Naive thymus-derived CD4-positive, alpha-beta T cell (primary cell): Measurements from ENCODE around the gene B3GNT4. TPM values are rescaled to one million over a fixed set of nuclear protein-coding genes. Genes with fewer than 3 reads are reported as not detected.

Source experiments
- ATAC-seq: fragments of 150-1000 bp; cut with Tn5 transposase; 2 replicates; pipeline ENCODE4 v1.10.0; 2021; ENCODE audit warnings: mild to moderate bottlenecking, moderate library complexity
- CTCF ChIA-PET: fragments of 350-600 bp; sonication (Branson Sonifier 250); formaldehyde crosslinking; loops from one replicate; lab custom pipeline; 2021; ENCODE audit warnings: antibody characterized with exemption; lab: Charles Lee
- POLR2A ChIA-PET: fragments of 350-600 bp; sonication (Branson Sonifier 250); formaldehyde crosslinking; loops from one replicate; lab custom pipeline; 2021; ENCODE audit warnings: antibody characterized with exemption, inconsistent platforms; lab: Charles Lee
- DNase-seq, 9 donors: peaks; one replicate each; pipeline versions ENCODE4 v3.0.0 to v3.0.0-alpha.2; 2020 to 2022; ENCODE audit warnings: mixed read lengths in 1 of 9
- H3K27ac ChIP-seq: one replicate; pipeline ENCODE4 v1.7.0; 2013; ENCODE audit warnings: mild to moderate bottlenecking, low read depth, low read length, moderate library complexity
- H3K27me3 ChIP-seq, 2 donors: one replicate each; pipeline ENCODE4 v1.7.0; 2013; ENCODE audit warnings: low read length in 2 of 2, mild to moderate bottlenecking in 2 of 2, moderate library complexity in 2 of 2; ENCODE audit not compliant: control insufficient read depth in 2 of 2, insufficient read depth in 2 of 2
- H3K36me3 ChIP-seq, 3 experiments: 1 replicate in 2 of 3; 2 replicates in 1 of 3; pipeline ENCODE4 v1.7.0; 2013; ENCODE audit warnings: low read length in 3 of 3, mild to moderate bottlenecking in 3 of 3, moderate library complexity in 1 of 3; ENCODE audit not compliant: insufficient read depth in 3 of 3, control insufficient read depth in 2 of 3
- H3K4me1 ChIP-seq, 2 donors: one replicate each; pipeline ENCODE4 v1.7.0; 2013; ENCODE audit warnings: low read length in 2 of 2, mild to moderate bottlenecking in 2 of 2, moderate library complexity in 1 of 2; ENCODE audit not compliant: control insufficient read depth in 2 of 2, insufficient read depth in 2 of 2
- H3K4me3 ChIP-seq: 2 replicates; pipeline ENCODE4 v1.7.0; 2013; ENCODE audit warnings: mild to moderate bottlenecking, low read length
- H3K9me3 ChIP-seq, 3 experiments: 1 replicate in 2 of 3; 2 replicates in 1 of 3; pipeline ENCODE4 v1.7.0; 2013; ENCODE audit warnings: low read length in 3 of 3; ENCODE audit not compliant: control insufficient read depth in 2 of 3
- H3K27ac Mint-ChIP-seq, 9 donors: one replicate each; pipeline ENCODE4 v1.8.0; 2020 to 2022; ENCODE audit warnings: mixed read lengths in 9 of 9, mild to moderate bottlenecking in 8 of 9, moderate library complexity in 5 of 9, inconsistent platforms in 2 of 9
- H3K27me3 Mint-ChIP-seq, 5 donors: one replicate each; pipeline ENCODE4 v1.8.0; 2021 to 2022; ENCODE audit warnings: mixed read lengths in 5 of 5, mild to moderate bottlenecking in 1 of 5
- H3K36me3 Mint-ChIP-seq, 5 donors: one replicate each; pipeline ENCODE4 v1.8.0; 2020 to 2022; ENCODE audit warnings: mixed read lengths in 5 of 5, mild to moderate bottlenecking in 3 of 5, inconsistent platforms in 1 of 5
- H3K4me1 Mint-ChIP-seq, 7 donors: one replicate each; pipeline ENCODE4 v1.8.0; 2020 to 2022; ENCODE audit warnings: mixed read lengths in 7 of 7, mild to moderate bottlenecking in 3 of 7, inconsistent platforms in 1 of 7
- H3K4me3 Mint-ChIP-seq, 10 donors: one replicate each; pipeline ENCODE4 v1.8.0; 2020 to 2022; ENCODE audit warnings: mild to moderate bottlenecking in 10 of 10, mixed read lengths in 10 of 10, moderate library complexity in 6 of 10, inconsistent platforms in 2 of 10
- H3K9me3 Mint-ChIP-seq, 11 donors: one replicate each; pipeline ENCODE4 v1.8.0; 2020 to 2022; ENCODE audit warnings: mixed read lengths in 11 of 11, mild to moderate bottlenecking in 4 of 11, inconsistent platforms in 1 of 11, moderate library complexity in 1 of 11
- intact Hi-C, 2 donors: fragments of 100-400 bp; cut with micrococcal nuclease; formaldehyde crosslinking; loops; one replicate each; pipeline ENCODE4 v1.15.1; 2023
- polyA plus RNA-seq, 2 donors: library from polyadenylated mRNA; unstranded; fragments of 300-500 nt; fragmentation: Illumina TruSeq; gene quantifications; one replicate each; pipeline ENCODE4 v1.2.3, GENCODE V29; 2021
- total RNA-seq, 6 experiments: library from RNA in 5 of 6; stranded (reverse) in 5 of 6; gene quantifications; 1 replicate in 5 of 6; 2 replicates in 1 of 6; pipeline ENCODE4 v1.2.3 and lab custom pipeline; 2021 to 2026

Gene B3GNT4
- total RNA-seq: 1 to 10 TPM in 1 of 5 experiments, under 1 TPM in 2, not detected in 2; 0.54 to 1.1 (median 0.70) TPM
- under 1 TPM; 0.15 to 0.34 TPM for polyA plus RNA-seq
- total RNA-seq (lab: John Stamatoyannopoulos, UW): not detected

DNA sequence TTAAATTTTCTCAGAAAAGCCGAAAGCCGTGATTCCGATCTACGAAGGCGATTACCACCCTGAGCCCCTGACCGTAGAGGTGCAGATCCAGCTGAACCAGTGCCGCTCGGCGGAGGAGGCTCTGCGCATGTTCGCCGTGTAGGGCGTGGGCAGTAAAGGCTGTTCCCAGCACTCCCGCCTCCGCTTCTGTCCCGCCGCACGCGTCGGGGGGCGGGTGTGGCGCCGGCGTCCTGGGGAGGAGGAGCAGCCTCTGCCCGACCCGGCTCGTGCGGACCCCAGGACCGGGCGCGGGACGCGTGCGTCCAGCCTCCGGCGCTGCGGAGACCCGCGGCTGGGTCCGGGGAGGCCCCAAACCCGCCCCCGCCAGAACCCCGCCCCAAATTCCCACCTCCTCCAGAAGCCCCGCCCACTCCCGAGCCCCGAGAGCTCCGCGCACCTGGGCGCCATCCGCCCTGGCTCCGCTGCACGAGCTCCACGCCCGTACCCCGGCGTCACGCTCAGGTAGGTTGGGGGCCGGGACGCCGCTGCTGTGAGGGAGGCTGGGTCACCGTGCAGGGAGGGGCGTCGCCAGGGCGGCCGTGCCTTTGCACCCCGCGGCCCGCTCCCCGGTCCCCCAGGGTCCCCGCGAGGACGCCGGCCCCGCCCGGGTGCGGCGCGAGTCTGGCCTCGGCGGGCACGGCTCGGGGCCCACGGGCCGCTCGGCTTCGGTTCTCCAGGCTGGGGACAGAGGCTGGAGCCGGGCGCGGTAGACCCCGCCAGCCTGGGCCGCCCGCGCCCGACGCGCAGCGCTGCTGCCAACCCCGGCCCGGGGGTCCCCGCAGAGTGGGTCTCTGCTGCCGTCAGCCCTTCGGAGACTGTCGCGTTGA is at the start of gene B3GNT4:
Gene B3GNT4 (plus strand): TSS at position 409 of the 866 bp plus-strand sequence. CDS start 910 bp downstream, outside the sequence.
- H3K27me3 ChIP-seq: peaks cover 0 to 3% of the 10 kb centered on the region in 2 donors
- CTCF ChIA-PET: interaction anchor here (0.7 kb wide), 1 partner anchor 149 kb away, joined by 3 read pairs; no protein-coding TSS in a partner anchor
- DNase-seq (peak; percentile 50 to 75 (median 67)), ATAC-seq (peak; percentile 79)
- POLR2A ChIA-PET: interaction anchor here (0.7 to 2.0 kb wide), 4 partner anchors 13 to 22 kb away, joined by 3 to 6 read pairs (median 4); partner anchors contain the start of gene DIABLO
- H3K27ac ChIP-seq: no peak within 1 kb of the TSS
- Mint-ChIP-seq H3K36me3 (peaks cover 0 to 14% (median 2%) of the 10 kb centered on the region in 5 donors), H3K4me1 (peaks cover 5 to 17% (median 14%) of the 10 kb centered on the region in 7 donors), H3K27ac (peak within 1 kb of the TSS in 5 of 9 donors; percentile 44 to 77 (median 46)), H3K4me3 (peak within 1 kb of the TSS; percentile 79 to 87 (median 82)), H3K27me3 (peaks cover 0 to 35% (median 0%) of the 10 kb centered on the region in 5 donors), H3K9me3 (no peaks in the 10 kb centered on the region)
- H3K36me3 ChIP-seq: peaks cover 0 to 19% (median 5%) of the 10 kb centered on the region in 3 experiments
- H3K9me3 ChIP-seq: no peaks in the 10 kb centered on the region
- intact Hi-C loops: loop anchor here (1.0 to 2.0 kb wide), 2 partner anchors 23 to 63 kb away; partner anchors contain the start of genes VPS33A (in 2 of the 2) and DIABLO (in 1 of the 2)
- H3K4me3 ChIP-seq: peak within 1 kb of the TSS; percentile 68
- H3K4me1 ChIP-seq: peaks cover 6 to 10% of the 10 kb centered on the region in 2 donors

DNA sequence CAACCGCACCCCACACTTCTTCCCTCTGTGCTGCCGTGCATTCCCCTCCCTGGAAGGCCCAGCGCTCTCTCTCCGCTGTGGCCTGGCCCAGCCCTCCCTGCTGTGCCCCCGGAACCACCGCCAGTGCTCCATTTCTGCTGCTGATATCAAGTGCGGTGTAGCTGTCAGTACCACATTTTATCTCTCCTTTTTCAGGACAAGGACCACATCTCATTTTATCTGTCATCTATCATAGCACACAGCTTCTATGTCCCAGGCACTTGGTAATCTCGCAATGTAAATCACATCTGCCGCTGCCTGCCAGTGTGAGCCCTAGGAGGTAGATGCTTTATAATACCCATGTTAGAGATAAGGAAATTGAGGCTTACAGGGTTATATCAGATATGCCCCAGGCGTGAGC is 47.8 kb upstream of the B3GNT4 start:
- no peak overlapping the region for H3K27ac Mint-ChIP-seq
- no peaks in the 10 kb centered on the region for H3K36me3 ChIP-seq
- peaks cover 0 to 8% (median 0%) of the 10 kb centered on the region in 5 donors for H3K36me3 Mint-ChIP-seq
- intact Hi-C loops: no loop called here
- no peaks in the 10 kb centered on the region for H3K27me3 ChIP-seq
- peaks cover 0 to 6% (median 0%) of the 10 kb centered on the region in 7 donors for H3K4me1 Mint-ChIP-seq
- no peaks in the 10 kb centered on the region for H3K9me3 ChIP-seq
- no peak overlapping the region for H3K27ac ChIP-seq
- no peak overlapping the region for H3K4me3 ChIP-seq
- peaks cover 0 to 5% (median 0%) of the 10 kb centered on the region in 5 donors for H3K27me3 Mint-ChIP-seq
- no peaks in the 10 kb centered on the region for H3K9me3 Mint-ChIP-seq
- ChIA-PET POLR2A (no interaction called here), CTCF (no interaction called here)
- no peak for ATAC-seq
- no peaks in the 10 kb centered on the region for H3K4me1 ChIP-seq
- no peak overlapping the region for H3K4me3 Mint-ChIP-seq
- no peak for DNase-seq

DNA sequence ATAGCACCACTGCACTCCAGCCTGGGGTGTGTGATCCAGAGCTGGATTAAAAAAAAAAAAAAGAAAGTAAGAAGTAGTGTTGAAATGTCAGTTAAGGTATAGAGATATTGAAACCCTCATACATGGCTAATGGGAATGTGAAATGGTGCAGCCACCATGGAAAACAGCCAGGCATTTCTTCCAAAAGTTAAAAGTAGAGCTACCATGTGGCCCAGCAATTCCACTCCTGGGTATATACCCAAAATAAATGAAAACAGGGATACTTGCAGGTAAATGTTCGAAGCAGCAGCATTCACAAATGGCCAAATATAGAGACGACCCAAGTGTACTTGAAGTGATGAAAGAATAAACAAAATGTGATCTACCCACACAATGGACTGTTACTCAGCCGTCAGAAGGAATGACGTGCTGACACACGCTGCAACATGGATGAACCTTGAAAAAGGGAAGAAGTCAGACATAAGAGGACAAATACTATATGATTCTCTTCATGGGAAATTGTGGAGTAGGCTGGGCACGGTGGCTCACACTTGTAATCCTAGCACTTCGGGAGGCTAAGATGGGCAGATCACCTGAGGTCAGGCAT is 44.7 kb upstream of the B3GNT4 start:
- Mint-ChIP-seq H3K36me3 (peaks cover 0 to 8% (median 0%) of the 10 kb centered on the region in 5 donors), H3K27me3 (peaks cover 0 to 3% (median 0%) of the 10 kb centered on the region in 5 donors), H3K9me3 (no peaks in the 10 kb centered on the region), H3K27ac (no peak overlapping the region), H3K4me3 (no peak overlapping the region), H3K4me1 (peaks cover 0 to 11% (median 0%) of the 10 kb centered on the region in 7 donors)
- H3K27me3 ChIP-seq: no peaks in the 10 kb centered on the region
- H3K4me1 ChIP-seq: peaks cover 0 to 13% of the 10 kb centered on the region in 2 donors
- H3K9me3 ChIP-seq: no peaks in the 10 kb centered on the region
- ATAC-seq: no peak
- DNase-seq: no peak
- H3K27ac ChIP-seq: no peak overlapping the region
- CTCF ChIA-PET: interaction anchor here (0.7 kb wide), 2 partner anchors 170 to 1150 kb away, joined by 3 to 5 read pairs; no protein-coding TSS in a partner anchor
- POLR2A ChIA-PET: interaction anchor here (0.5 to 0.7 kb wide), 3 partner anchors 60 to 753 kb away, joined by 3 read pairs; no protein-coding TSS in a partner anchor
- intact Hi-C loops: no loop called here
- no peak overlapping the region for H3K4me3 ChIP-seq
- no peaks in the 10 kb centered on the region for H3K36me3 ChIP-seq

DNA sequence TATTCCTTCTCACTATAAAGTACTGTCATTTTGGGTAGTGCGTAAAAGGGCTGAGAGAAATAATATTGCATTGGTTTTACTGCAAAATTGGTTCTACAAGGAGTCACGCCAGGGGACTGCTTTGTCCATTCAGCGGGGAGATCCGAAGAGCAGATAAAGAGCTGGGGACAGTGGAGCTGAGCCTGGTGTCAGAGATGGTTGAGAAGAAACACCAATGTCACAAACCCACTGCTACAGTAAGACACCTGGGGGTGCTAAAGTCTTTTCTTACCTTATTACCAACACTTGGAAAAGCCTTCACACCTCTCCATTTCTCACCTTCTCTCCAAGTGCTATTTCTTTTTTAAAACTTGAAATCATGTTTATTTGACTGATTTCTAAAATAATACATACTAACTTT is 43.6 kb upstream of the B3GNT4 start:
- H3K9me3 ChIP-seq: no peaks in the 10 kb centered on the region
- ChIA-PET CTCF (no interaction called here), POLR2A (no interaction called here)
- H3K4me3 ChIP-seq: no peak overlapping the region
- no peaks in the 10 kb centered on the region for H3K36me3 ChIP-seq
- peaks cover 0 to 3% (median 0%) of the 10 kb centered on the region in 5 donors for H3K27me3 Mint-ChIP-seq
- ATAC-seq: no peak
- H3K36me3 Mint-ChIP-seq: peaks cover 0 to 8% (median 0%) of the 10 kb centered on the region in 5 donors
- peaks cover 0 to 11% (median 0%) of the 10 kb centered on the region in 7 donors for H3K4me1 Mint-ChIP-seq
- H3K27ac Mint-ChIP-seq: no peak overlapping the region
- H3K27ac ChIP-seq: no peak overlapping the region
- peaks cover 0 to 13% of the 10 kb centered on the region in 2 donors for H3K4me1 ChIP-seq
- H3K9me3 Mint-ChIP-seq: no peaks in the 10 kb centered on the region
- H3K27me3 ChIP-seq: no peaks in the 10 kb centered on the region
- intact Hi-C loops: loop anchor here in 1 of 2 donors (2.0 kb wide), 1 partner anchor 31 kb away; no protein-coding TSS in a partner anchor
- no peak overlapping the region for H3K4me3 Mint-ChIP-seq
- DNase-seq: no peak

DNA sequence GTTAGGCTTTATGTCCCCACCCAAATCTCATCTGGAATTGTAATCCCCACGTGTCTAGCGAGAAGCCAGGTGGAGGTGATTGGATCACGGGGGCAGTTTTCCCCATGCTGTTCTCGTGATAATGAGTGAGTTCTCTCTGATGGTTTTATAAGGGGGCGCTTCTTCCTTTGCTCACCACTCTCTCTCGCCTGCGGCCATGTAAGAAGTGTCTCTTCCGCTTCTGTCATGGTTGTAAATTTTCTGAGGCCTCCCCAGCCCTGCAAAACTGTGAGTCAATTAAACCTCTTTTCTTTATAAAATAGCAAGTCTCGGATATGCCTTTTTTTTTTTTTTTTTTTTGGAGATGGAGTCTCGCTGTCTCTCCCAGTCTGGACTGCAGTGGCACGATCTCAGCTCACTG is 42.7 kb upstream of the B3GNT4 start:
- no peak overlapping the region for H3K4me3 Mint-ChIP-seq
- no peak for DNase-seq
- no peak overlapping the region for H3K27ac ChIP-seq
- peaks cover 0 to 3% (median 0%) of the 10 kb centered on the region in 5 donors for H3K27me3 Mint-ChIP-seq
- CTCF ChIA-PET: interaction anchor here (0.7 kb wide), 1 partner anchor 193 kb away, joined by 7 read pairs; no protein-coding TSS in a partner anchor
- ATAC-seq: no peak
- H3K27ac Mint-ChIP-seq: no peak overlapping the region
- POLR2A ChIA-PET: no interaction called here
- peaks cover 0 to 13% of the 10 kb centered on the region in 2 donors for H3K4me1 ChIP-seq
- peaks cover 0 to 10% (median 0%) of the 10 kb centered on the region in 7 donors for H3K4me1 Mint-ChIP-seq
- H3K36me3 Mint-ChIP-seq: peaks cover 0 to 4% (median 0%) of the 10 kb centered on the region in 5 donors
- no peaks in the 10 kb centered on the region for H3K36me3 ChIP-seq
- peaks cover 0 to 2% (median 0%) of the 10 kb centered on the region in 11 donors for H3K9me3 Mint-ChIP-seq
- H3K4me3 ChIP-seq: no peak overlapping the region
- intact Hi-C loops: loop anchor here in 1 of 2 donors (2.0 kb wide), 1 partner anchor 30 kb away; no protein-coding TSS in a partner anchor
- H3K9me3 ChIP-seq: no peaks in the 10 kb centered on the region
- no peaks in the 10 kb centered on the region for H3K27me3 ChIP-seq

DNA sequence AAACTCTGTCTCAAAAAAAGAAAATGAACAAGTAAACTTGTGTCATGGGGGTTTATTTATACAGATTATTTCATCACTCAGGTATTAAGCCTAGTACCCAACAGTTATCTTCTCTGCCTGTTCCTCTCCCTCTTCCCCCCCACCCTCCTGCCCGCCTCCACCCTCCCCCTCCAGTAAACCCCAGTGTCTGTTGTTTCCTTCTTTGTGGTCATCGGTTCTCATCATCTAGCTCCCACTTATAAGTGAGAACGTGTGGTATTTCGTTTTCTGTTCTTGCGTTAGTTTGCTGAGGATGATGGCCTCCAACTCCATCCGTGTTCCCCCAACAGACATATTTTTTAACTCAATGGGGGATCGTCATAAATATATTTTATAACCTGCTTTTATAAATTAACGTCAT is 41.8 kb upstream of the B3GNT4 start:
- H3K27me3 Mint-ChIP-seq: peaks cover 0 to 3% (median 0%) of the 10 kb centered on the region in 5 donors
- intact Hi-C loops: loop anchor here in 1 of 2 donors (2.0 kb wide), 1 partner anchor 29 kb away; no protein-coding TSS in a partner anchor

More for the DNA sequence above, 41.8 kb upstream of the B3GNT4 start:
- Histone ChIP-seq H3K4me3 (no peak overlapping the region), H3K27me3 (no peaks in the 10 kb centered on the region), H3K9me3 (no peaks in the 10 kb centered on the region), H3K4me1 (peaks cover 0 to 13% of the 10 kb centered on the region in 2 donors), H3K36me3 (no peaks in the 10 kb centered on the region), H3K27ac (no peak overlapping the region)
- H3K9me3 Mint-ChIP-seq: peaks cover 0 to 2% (median 0%) of the 10 kb centered on the region in 11 donors
- H3K27ac Mint-ChIP-seq: no peak overlapping the region
- no peaks in the 10 kb centered on the region for H3K36me3 Mint-ChIP-seq
- no peak overlapping the region for H3K4me3 Mint-ChIP-seq
- peak; percentile 45 for ATAC-seq
- H3K4me1 Mint-ChIP-seq: peaks cover 0 to 10% (median 0%) of the 10 kb centered on the region in 7 donors
- POLR2A ChIA-PET: no interaction called here
- CTCF ChIA-PET: interaction anchor here (0.6 kb wide), 1 partner anchor 24 kb away, joined by 3 read pairs; no protein-coding TSS in a partner anchor
- no peak for DNase-seq
